GM19372 (cell line): ENCODE measurements around the gene PIP5K1C.

Experiments
- ATAC-seq: cut with Tn5 transposase; IDR thresholded peaks from one replicate; pipeline ENCODE4 v1.9.1; 2021; ENCODE audit warnings: mild to moderate bottlenecking, low read depth, moderate library complexity; ENCODE audit not compliant: unreplicated experiment

Gene PIP5K1C

DNA sequence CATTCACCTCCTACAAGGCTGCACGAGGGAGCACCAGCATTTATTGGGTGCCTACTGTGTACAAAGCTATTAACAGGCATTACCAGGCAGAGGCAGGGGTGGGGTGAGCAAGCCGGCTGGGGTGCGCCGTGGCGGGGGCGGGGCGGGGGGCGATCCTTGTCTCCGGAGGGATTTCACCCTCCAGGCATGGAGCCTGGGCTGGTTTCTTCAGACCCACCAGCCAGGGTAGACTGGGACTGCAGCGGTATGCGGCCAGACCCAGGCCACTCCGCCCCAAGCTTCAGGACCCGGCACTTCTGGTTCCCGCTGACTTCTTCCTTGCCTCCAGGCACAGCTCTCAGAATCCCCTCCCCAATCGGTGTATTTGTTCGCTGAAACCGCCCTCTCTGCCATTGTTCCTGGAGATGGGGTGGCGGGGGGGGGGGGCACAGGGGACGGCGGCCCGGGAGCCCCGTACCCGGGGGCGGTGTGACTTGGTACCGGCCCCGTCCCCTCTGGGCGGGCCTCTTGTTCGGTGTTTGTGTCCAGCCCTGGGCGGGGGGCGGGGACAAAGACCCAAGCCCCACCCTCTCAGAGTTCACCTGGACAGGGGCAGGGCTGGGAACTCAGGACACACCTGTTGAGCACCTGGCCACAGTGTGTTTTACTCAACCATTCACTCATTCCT lies 22.3 kb upstream of the PIP5K1C start:
- no peak for ATAC-seq

DNA sequence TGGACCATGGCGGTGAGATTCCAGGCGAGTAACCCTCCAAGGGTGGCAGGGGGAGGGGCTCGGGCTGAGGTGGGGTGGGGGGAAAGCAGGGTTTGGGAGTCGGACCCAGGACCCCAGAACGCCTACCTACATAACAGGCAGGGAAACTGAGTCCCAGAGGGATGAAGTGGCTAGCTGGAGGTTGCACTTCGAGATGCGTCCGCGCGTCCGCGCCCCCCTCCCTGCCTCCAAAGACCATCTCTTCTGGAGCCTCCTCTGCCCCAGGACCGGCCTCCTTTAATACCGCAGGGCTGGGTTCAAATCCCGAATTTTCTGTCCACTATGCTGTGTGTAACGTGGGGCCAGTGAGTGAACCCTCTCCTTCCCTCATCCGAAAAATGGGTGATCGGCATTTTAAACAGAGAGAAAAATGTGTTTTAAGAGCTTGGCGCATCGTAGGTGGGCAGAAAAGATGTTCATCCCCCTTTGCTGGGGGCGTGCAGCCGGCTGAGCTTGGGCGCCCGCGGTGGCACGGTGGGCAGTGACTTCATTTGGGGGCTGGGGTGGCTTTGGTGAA lies 21.7 kb upstream of the PIP5K1C start:
- no peak for ATAC-seq

DNA sequence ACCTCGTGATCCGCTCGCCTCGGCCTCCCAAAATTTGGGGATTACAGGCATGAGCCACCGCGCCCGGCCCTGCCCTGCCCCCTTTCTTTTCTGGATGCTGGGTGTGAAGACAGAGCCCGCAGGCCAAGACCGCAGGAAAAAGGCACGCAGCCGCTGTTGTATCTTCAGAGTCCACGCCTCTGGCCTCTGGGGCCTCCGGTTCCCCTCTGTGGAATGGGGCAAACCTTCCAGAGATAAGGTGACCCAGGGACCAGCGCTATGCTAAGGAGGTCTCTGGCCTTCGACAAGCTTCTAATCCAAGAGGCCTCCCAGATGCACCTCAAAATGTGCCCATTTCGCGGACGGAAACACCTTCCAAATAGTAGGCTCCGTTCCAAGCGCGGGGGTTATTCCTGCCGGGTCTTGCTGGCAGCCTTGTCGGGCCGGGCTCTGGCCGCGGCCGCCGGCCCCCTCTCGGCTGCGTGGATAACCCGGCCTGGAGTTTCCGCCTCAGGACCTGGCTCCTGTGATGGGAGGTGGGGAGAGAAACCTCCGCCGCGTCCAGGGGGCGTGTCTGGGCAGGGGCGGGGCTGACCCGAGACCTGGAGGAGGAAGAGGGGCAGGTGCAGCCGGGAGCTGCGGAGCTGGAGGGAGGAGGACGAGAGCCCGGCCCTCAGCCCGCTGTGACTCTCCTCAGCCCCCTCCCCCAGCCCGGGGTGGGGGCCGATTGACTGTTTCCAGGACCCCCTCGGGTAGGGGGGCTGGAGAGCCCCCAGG lies 21.0 kb upstream of the PIP5K1C start:
- no peak for ATAC-seq

DNA sequence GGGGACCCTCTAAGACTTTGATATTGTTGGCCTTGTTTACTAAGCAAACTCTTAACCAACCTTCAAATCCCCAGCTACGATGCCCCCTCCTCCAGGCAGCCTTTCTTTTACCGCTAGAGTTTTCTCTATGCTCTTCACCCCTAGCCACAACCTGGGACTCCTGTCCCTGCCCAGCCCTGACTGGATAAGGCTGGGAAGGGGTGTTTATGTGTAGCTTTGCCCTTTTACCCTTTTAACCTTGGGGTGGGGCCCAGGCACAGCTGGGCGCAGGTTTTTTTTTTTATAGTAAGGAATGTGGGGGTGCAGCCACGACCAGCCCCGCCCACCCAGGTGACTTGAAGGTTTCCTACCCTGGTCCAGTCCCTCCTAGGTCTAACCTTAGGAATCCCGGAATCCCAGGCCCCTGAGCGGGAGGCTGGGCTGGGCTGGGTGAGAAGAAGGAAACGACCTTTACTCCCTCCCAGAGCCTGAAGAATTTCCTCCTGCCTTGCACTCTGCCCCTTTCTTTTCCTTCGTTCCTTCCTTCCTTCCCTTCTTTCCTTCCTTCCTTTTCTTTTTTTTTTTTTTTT lies 20.2 kb upstream of the PIP5K1C start:
- ATAC-seq: no peak

DNA sequence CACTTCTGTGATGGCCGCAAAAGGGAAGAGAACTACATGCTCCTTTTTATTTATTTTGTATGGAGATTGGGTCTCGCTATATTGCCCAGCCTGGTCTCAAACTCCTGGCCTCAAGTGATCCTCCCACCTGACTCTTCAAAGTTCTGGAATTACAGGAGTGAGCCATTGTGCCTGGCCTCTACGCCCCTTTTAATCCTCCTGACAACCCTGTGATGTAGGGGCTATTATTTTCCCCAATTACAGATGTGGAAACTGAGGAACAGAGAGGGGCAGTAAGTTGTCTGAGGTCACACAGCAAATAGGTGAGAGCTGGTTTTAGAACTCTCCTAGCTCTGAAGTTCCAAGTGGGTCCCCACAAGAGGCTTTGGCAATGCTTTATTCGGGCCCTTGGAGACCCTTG lies 19.6 kb upstream of the PIP5K1C start:
- ATAC-seq: no peak

DNA sequence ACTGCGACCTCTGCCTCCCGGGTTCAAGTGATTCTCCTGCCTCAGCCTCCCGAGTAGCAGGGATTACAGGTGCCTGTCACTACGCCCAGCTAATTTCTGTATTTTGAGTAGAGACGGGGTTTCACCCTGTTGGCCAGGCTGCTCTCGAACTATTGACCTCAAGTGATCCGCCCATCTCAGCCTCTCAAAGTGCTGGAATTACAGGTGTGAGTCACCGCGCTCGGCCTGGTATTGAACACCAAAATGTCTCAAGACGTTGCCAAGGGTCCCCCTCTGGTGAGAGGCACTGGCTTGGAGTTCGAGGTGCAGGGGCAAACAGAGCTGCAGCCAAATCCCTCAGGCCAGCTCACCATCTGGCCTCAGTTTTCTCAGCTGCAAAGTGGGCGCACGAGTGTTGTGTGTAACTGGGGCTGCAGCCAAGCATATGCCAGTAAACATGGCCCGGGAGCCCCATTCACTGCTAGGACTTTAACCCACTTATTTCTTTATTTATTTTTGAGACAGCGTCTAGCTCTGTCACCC lies 15.9 kb upstream of the PIP5K1C start:
- ATAC-seq: no peak

DNA sequence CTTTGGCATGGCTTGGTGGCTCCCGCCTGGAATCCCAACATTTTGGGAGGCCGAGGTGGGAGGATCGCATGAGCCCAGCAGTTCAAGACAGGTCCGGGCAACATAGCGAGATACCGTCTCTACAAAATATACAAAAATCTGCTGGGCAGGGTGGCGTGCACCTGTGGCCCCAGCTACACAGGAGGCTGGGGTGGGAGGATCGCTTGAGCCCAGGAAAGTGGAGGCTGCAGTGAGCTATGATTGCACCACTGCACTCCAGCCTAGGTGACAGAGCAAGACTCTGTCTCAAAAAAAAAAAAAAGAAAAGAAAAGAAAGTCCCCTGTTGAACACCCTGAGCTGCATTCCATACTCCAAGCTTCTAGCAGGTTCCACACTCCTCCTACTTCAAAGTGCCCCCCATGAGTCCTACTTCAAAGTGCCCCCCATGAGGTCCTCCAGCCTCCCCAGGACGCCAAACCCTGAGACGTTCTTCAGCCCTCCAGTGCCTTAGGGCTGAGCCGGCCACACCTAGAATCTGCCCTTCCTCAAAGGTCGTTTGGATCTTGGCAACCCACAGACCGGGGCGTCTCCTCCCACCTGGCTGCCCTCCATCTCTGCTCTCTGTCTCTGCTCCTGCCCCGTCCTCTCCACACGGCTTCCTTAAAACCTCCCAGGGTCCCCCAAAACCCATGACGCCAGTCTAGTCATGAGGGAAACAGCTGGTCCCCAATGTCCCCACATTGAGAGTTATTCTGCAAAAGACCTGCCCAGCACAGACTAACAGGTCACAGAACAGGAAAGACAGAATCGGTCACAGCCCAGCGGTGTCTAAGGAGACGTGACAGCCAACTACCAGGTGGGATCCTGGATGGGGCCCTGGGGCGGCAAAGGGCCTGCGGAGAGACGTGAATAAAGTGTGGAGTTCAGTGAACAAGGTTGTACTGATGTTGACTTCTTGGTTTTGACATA lies 12.7 kb upstream of the PIP5K1C start:
- ATAC-seq: no peak

DNA sequence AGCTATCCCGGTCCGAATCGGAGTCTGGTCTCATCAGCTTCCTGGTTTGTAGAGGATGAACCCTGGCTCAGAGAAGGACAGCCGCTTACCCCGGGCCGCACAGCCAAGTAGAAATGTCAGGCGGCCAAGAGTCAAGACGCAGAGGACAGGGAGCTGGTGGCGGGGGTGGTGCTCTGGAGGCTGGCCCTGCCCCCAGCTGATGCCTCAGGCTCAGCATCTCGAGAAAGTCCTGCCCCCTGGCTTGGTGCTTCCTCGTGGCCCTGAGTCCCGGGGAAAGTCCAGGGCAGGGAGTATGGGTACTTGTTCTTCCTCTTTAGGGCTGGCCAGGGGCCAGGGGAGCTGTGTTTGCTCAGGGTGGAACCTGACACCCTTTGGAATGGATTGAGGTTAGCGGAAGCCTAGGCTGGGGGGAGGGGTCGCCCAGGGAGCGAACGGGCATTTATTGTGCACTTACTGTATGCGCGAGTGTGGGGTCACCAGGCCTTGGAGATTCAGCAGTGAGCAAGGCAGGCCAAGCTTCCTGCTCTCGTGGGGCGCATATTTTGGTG lies 10.1 kb upstream of the PIP5K1C start:
- ATAC-seq: no peak

DNA sequence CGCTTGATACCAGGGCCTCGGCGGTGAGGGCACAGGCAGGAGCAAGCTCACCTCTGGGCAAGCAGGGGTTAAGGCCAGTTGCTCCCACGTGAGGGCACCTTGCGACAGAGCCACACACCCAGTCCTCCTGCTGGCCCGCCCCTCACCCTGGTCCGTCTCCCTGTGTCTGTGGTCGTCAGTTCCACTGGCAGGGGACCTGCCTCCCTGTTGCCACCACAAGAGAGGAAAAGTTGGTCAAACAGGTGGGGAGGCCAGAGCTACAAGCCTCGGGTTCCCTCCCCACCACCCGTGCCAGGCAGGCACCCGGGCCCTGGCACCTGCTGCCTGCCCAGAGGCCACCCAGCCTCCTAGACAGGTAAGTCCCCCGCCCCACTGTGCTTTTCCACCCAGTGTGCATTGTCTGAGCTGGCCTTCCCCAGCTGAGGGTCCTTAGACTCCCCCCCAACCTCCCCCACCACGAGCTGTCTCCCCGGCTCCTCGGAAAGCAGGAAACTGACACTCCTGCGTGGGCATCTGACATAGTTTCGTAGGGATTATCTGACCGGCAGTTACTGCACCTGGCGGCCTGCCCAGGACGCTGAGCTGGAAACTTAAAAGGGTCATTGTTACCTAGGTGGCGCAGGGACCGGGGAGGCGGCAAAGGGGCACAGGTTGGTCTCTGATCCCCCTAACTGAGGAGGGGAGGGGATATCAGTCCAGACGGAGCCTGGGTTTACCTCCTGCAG lies 8.1 kb upstream of the PIP5K1C start, which contains the start of gene TJP3:
TJP3 (plus strand) TSS at position 178 of the 725 bp plus-strand sequence. CDS start 20,049 bp downstream, outside the sequence.
- no peak for ATAC-seq

DNA sequence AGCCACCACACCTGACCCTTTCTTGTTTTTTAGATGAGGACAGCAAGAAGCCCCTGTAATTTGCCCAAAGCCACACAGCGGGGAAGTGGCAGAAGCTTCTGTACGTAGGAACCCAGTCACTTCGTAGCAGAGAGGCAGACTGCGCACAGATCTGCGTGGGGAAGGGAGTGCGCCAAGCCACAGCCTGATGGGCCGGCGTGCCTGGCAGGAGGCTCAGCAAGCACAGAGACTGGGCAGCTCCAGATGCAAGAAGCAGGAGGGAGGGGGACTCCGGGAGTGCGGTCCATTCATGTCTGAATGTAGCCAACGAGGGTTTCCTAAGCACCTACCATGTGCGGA lies 7.6 kb upstream of the PIP5K1C start:
- no peak for ATAC-seq

DNA sequence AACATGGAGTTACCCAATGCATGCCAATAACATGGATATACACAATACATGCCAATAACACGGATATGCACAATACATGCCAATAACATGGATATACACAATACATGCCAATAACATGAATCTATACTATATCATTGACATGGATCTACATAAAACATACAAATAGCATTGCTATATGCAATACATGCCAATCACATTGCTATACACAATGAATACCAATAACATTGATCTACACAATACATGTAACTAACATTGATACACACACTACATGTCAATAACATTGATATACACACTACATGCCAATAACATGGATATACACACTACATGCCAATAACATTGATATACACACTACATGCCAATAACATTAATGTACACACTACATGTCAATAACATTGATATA lies 932 bp upstream of the PIP5K1C start:
- no peak for ATAC-seq

DNA sequence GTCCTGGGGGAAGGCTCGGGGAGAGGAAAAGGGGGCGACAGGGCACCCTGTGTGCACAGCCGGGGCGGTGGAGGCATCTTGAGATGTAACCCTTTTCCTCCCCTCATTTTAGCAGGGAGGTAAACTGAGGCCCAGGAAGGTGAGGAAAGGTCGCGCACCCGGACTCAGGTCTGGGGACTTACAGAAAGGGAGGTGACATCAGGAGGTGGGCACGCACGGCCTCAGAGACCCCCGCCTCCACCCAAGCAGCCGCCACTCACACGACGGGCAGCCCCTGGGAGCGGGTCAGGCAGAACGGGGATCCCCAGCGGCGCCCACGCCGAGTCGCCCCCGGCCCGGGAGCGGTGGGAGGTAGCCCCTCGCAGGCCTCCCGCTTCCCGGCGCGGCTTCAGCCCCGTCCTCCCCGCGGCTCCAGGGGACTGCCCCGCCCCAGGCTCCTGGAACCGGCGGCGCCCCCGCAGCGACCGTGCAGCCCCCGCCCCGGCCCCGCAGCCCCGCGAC lies 477 bp downstream of the PIP5K1C start:
- no peak for ATAC-seq

DNA sequence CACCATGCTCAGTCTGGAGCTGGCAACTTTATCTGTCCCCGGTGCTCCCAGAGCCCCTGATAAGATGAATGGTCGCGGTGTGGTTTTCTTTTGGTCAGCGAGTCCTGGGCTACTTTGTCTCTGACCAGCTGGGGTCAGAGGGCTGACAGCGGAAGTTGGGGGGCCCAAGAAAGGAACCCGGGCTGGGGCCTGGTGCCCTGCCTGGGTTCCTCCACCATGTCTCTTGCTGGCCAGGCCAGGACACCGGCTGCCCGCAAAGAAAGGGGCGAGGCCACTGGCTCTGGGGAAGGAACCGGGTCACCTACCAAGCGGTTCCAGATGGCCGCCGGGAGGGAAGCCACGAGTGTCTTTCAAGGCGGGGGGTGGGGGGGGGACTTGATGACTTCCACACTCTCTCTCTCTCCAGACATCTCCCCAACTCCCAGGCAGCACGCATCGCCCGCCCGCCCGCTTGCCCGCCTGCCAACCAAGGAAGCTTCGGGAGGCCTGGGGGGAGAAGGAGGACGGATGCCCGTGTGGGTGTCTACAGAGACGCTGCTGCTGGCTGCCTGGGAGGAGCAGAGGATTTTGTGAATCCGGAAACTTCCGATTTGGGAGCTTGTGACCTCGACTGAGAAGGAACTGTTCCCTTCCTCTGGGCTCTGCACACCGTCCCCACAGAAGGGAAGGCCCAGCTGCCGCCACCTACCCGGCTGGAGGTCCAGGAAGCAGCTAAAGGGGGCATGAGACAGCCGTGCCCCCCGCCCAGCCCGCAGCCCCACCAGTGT lies 1.1 kb downstream of the PIP5K1C start:
- ATAC-seq: no peak

DNA sequence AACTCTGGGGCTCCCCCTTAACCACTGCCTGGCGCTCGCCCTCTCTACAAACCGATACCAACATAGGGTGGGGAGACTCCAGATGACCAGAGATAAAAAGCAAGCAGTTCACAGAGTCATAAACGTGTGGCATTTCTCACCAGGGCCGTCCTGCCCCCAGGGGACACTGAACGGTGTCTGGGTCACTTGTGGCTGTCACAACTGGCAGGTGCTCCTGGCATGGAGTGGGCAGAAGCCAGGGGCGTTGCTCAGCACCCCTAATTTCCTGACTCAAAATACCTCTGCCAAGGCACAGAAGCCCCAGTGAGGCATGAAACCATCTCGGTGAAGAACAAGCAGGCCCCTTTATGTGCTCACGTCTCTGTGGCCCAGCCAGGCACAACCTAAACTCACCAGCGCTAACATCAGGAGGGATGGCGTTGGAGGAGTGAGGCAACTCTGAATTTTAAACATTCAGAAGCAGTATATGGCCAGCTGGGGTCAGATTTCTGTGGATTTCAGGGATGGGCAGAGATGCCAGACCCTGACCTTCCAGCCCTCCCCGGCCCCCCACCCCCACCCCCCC lies 1.8 kb downstream of the PIP5K1C start:
- no peak for ATAC-seq

DNA sequence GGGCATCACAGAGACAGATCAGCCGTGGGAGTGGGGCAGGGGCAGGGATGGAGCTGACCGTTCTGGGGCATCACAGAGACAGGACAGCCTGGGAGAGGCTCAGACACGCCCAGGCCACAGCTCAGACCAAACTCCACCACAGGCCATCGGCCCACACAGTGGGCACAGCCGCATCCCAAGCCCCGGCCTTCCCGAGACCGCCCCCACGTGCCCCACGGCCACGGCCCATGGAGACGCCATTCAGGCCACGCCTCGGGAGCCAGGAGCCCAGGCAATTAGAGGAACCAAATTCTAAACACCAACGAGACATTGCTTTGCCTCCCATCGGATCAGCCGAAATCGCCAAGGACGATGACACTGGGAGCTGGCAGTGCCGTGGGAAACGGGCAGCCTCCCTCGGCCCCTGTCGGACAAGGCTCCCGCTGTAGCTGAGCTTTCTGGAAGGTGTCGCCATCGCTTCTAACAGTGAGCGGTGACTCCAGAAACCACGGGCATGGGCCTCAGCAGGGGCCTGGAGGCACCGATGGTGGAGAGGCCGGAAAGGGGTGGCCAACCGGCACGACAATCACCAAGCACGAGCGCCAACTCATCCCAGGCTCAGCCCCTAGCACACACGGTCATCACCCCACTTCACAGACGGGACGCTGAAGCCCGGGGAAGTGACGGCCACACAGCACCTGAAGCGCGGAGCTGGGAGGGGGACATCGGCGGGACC lies 2.4 kb downstream of the PIP5K1C start:
- no peak for ATAC-seq

DNA sequence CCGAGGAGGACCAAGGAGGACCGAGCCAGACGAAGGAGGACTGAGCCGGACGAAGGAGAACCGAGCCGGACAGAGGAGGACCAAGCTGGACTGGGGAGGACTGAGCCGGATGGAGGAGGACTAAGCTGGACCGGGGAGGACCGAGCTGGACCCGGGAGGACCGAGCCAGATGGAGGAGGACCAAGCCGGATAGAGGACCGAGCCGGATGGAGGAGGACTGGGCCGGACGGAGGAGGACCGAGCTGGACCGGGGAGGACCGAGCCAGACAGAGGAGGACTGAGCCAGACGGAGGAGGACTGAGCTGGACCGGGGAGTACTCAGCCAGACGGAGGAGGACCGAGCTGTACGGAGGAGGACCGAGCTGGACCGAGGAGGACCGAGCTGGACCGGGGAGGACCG lies 3.2 kb downstream of the PIP5K1C start:
- ATAC-seq: no peak

DNA sequence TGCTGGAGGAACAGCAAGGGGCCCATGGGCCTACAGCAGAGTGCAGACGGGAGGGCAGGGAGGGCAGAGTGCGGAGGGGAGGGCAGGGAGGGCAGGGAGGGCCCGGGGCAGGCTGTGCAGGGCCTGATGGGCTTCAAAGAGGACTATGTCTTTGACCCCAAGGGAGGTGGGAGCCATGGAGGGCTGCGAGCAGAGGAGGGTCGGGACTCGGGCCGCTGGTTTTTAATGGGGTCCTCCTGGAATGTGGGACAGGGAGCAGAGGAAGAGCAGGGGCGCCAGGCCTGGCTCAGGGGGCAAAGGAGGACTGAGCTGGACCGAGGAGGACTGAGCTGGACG lies 3.6 kb downstream of the PIP5K1C start:
- ATAC-seq: no peak
